H1 (cell line): Measurements from ENCODE around the gene HOXA6. TPM values are rescaled to one million over a fixed set of nuclear protein-coding genes. Genes with fewer than 3 reads are reported as not detected.
A peak's percentile ranks its signal among the peaks of the same experiment; 100 is the strongest.

Experiments
- CTCF ChIA-PET: fragments of 300-600 bp; sonication (Branson Sonifier 250); formaldehyde crosslinking; loops from one replicate; lab custom pipeline; 2021; ENCODE audit not compliant: partially characterized antibody; lab: Charles Lee
- POLR2A ChIA-PET: fragments of 300-600 bp; sonication (Branson Sonifier 250); formaldehyde crosslinking; loops from one replicate; lab custom pipeline; 2021; ENCODE audit warnings: inconsistent platforms; ENCODE audit not compliant: partially characterized antibody; lab: Charles Lee
- DNase-seq, 2 experiments: peaks; one replicate each; pipeline versions ENCODE4 v3.0.0 to v3.0.0-alpha.2; 2010 to 2022; ENCODE audit warnings: low spot score in 2 of 2, low read depth in 1 of 2, mixed read lengths in 1 of 2
- FAIRE-seq: peaks from 2 replicates; lab custom pipeline; 2011; peaks lifted over from hg19 to GRCh38; lab: Jason Lieb, UNC
- H2AFZ ChIP-seq: 2 replicates; pipeline ENCODE4 v1.8.1; 2012; ENCODE audit warnings: low read length, inconsistent platforms
- H2AK5ac ChIP-seq: 2 replicates; pipeline ENCODE4 v1.6.1; 2013; ENCODE audit warnings: low read depth, low read length
- H2BK120ac ChIP-seq: replicated peaks from 2 replicates; pipeline ENCODE3; 2013; ENCODE audit warnings: low read depth, low read length, inconsistent platforms
- H2BK12ac ChIP-seq: 2 replicates; pipeline ENCODE4 v1.6.1; 2013; ENCODE audit warnings: low read depth, low read length
- H2BK15ac ChIP-seq: 2 replicates; pipeline ENCODE4 v1.6.1; 2013; ENCODE audit warnings: low read length
- H2BK20ac ChIP-seq: 2 replicates; pipeline ENCODE4 v1.6.1; 2013; ENCODE audit warnings: low read length
- H2BK5ac ChIP-seq: 2 replicates; pipeline ENCODE4 v1.6.1; 2013; ENCODE audit warnings: low read depth, low read length
- H3K14ac ChIP-seq: 2 replicates; pipeline ENCODE4 v1.6.1; 2013; ENCODE audit warnings: inconsistent platforms; ENCODE audit not compliant: insufficient read length
- H3K18ac ChIP-seq: 2 replicates; pipeline ENCODE4 v1.6.1; 2013; ENCODE audit warnings: low read length; ENCODE audit errors: extremely low read depth
- H3K23ac ChIP-seq: 2 replicates; pipeline ENCODE4 v1.6.1; 2013; ENCODE audit warnings: inconsistent platforms; ENCODE audit not compliant: insufficient read length
- H3K23me2 ChIP-seq: 2 replicates; pipeline ENCODE4 v1.6.1; 2013; ENCODE audit warnings: low read depth, low read length
- H3K27ac ChIP-seq: 2 replicates; pipeline ENCODE4 v1.6.1; 2011; ENCODE audit warnings: low read depth, low read length, inconsistent platforms
- H3K27me3 ChIP-seq, 4 experiments: replicated peaks in 1 of 4; 1 replicate in 1 of 4; 2 replicates in 3 of 4; pipeline versions ENCODE4 v1.6.1 to v1.8.1; 2011 to 2013; ENCODE audit warnings: low read length in 3 of 4, mild to moderate bottlenecking in 3 of 4, inconsistent platforms in 2 of 4, mixed read lengths in 2 of 4, moderate library complexity in 1 of 4; ENCODE audit not compliant: control insufficient read depth in 3 of 4, insufficient read depth in 3 of 4; ENCODE audit errors: extremely low read depth in 1 of 4
- H3K36me3 ChIP-seq, 4 experiments: 2 replicates each; pipeline versions ENCODE4 v1.6.1 to v1.8.1; 2011 to 2013; ENCODE audit warnings: mild to moderate bottlenecking in 4 of 4, low read length in 3 of 4, moderate library complexity in 2 of 4, control low read depth in 1 of 4, inconsistent platforms in 1 of 4; ENCODE audit not compliant: insufficient read depth in 4 of 4, control insufficient read depth in 2 of 4
- H3K4ac ChIP-seq: replicated peaks from 2 replicates; pipeline ENCODE3; 2013; ENCODE audit warnings: low read length, low read depth, mixed read lengths, inconsistent platforms; ENCODE audit not compliant: insufficient read length
- H3K4me1 ChIP-seq, 4 experiments: replicated peaks in 1 of 4; 1 replicate in 1 of 4; 2 replicates in 3 of 4; pipeline versions ENCODE4 v1.6.1 to v1.8.1; 2011 to 2013; ENCODE audit warnings: low read length in 3 of 4, inconsistent platforms in 2 of 4, mixed read lengths in 1 of 4; ENCODE audit not compliant: insufficient read depth in 4 of 4, control insufficient read depth in 3 of 4
- H3K4me2 ChIP-seq, 2 experiments: 2 replicates each; pipeline versions ENCODE4 v1.6.1 to v1.8.1; 2011 to 2013; ENCODE audit warnings: low read depth in 2 of 2, low read length in 2 of 2, control low read depth in 1 of 2, inconsistent platforms in 1 of 2, mild to moderate bottlenecking in 1 of 2; ENCODE audit not compliant: insufficient read depth in 1 of 2
- H3K4me3 ChIP-seq, 4 experiments: fragments of 200-600, 300-600 bp in 1 of 4; sonication (generic), shearing (Covaris generic), sonication (Bioruptor Twin) in 1 of 4; 2 replicates each; pipeline versions ENCODE4 v1.5.1 to v1.8.1; 2011 to 2016; ENCODE audit warnings: low read length in 4 of 4, low read depth in 3 of 4, control low read depth in 2 of 4, inconsistent platforms in 2 of 4, mild to moderate bottlenecking in 2 of 4, mixed read lengths in 1 of 4, moderate library complexity in 1 of 4; ENCODE audit not compliant: insufficient read depth in 2 of 4; ENCODE audit errors: extremely low read depth in 1 of 4
- H3K56ac ChIP-seq: replicated peaks from 2 replicates; pipeline ENCODE3; 2013; ENCODE audit warnings: low read depth, mild to moderate bottlenecking, mixed read lengths, low read length, inconsistent platforms; ENCODE audit not compliant: insufficient read length
- H3K79me1 ChIP-seq: 2 replicates; pipeline ENCODE4 v1.6.1; 2013; ENCODE audit warnings: low read depth, low read length, control low read depth
- H3K79me2 ChIP-seq, 2 experiments: 2 replicates each; pipeline versions ENCODE4 v1.6.1 to v1.8.1; 2012 to 2013; ENCODE audit warnings: low read length in 2 of 2, mild to moderate bottlenecking in 2 of 2, inconsistent platforms in 1 of 2; ENCODE audit not compliant: insufficient read depth in 2 of 2, control insufficient read depth in 1 of 2
- H3K9ac ChIP-seq, 4 experiments: replicated peaks in 1 of 4; 1 replicate in 1 of 4; 2 replicates in 3 of 4; pipeline versions ENCODE4 v1.6.1 to v1.8.1; 2011 to 2013; ENCODE audit warnings: low read depth in 3 of 4, low read length in 3 of 4, control low read depth in 2 of 4, mild to moderate bottlenecking in 2 of 4, moderate library complexity in 2 of 4, inconsistent platforms in 1 of 4; ENCODE audit errors: extremely low read depth in 1 of 4
- H3K9me3 ChIP-seq, 2 experiments: 2 replicates each; pipeline versions ENCODE4 v1.6.1 to v1.8.1; 2012 to 2013; ENCODE audit warnings: mild to moderate bottlenecking in 2 of 2, moderate library complexity in 2 of 2, control low read depth in 1 of 2, inconsistent platforms in 1 of 2, low read depth in 1 of 2, low read length in 1 of 2, mixed read lengths in 1 of 2; ENCODE audit not compliant: insufficient read depth in 2 of 2
- H4K20me1 ChIP-seq, 2 experiments: replicated peaks in 1 of 2; 2 replicates each; pipeline versions ENCODE3 to v1.8.1; 2011 to 2013; ENCODE audit warnings: inconsistent platforms in 2 of 2, low read length in 2 of 2, mild to moderate bottlenecking in 1 of 2; ENCODE audit not compliant: insufficient read depth in 2 of 2, control insufficient read depth in 1 of 2
- H4K5ac ChIP-seq: 2 replicates; pipeline ENCODE4 v1.6.1; 2013; ENCODE audit warnings: low read length, low read depth, mixed read lengths, inconsistent platforms; ENCODE audit not compliant: insufficient read length
- H4K8ac ChIP-seq: 2 replicates; pipeline ENCODE4 v1.8.0; 2013; ENCODE audit warnings: mild to moderate bottlenecking, moderate library complexity, low read length, inconsistent platforms; ENCODE audit not compliant: insufficient read depth; ENCODE audit errors: extremely low read depth
- H4K91ac ChIP-seq: replicated peaks from 2 replicates; pipeline ENCODE3; 2013; ENCODE audit warnings: low read length, mixed read lengths, inconsistent platforms; ENCODE audit not compliant: insufficient read length
- CTBP2 ChIP-seq: IDR thresholded peaks from 2 replicates; pipeline ENCODE4 v1.7.0; 2011; ENCODE audit warnings: borderline replicate concordance, mild to moderate bottlenecking, moderate library complexity, mixed read lengths, low read length; ENCODE audit not compliant: insufficient read depth, insufficient read length
- EZH2 ChIP-seq: fragments of 200-600 bp; sonication (generic); IDR thresholded peaks from 2 replicates; pipeline ENCODE4 v1.7.1; 2012; ENCODE audit warnings: low read depth, mild to moderate bottlenecking, moderate library complexity, low read length, inconsistent platforms; ENCODE audit not compliant: severe bottlenecking
- JUN ChIP-seq: IDR thresholded peaks from 2 replicates; pipeline ENCODE4 v1.6.1; 2011; ENCODE audit warnings: low read depth, mild to moderate bottlenecking, improper control_type of control experiment, low read length
- RNF2 ChIP-seq: fragments of 200-900, 300-1000 bp; sonication (generic); IDR thresholded peaks from 2 replicates; pipeline ENCODE4 v1.7.1; 2016; ENCODE audit warnings: borderline replicate concordance, low read depth, mild to moderate bottlenecking, antibody characterized with exemption, low read length; ENCODE audit not compliant: poor library complexity, severe bottlenecking; ENCODE audit errors: missing control alignments
- SUZ12 ChIP-seq: fragments of 200-600 bp; sonication (generic); IDR thresholded peaks from 2 replicates; pipeline ENCODE4 v1.6.1; 2012; ENCODE audit warnings: mild to moderate bottlenecking, inconsistent platforms, low read length, moderate library complexity, mixed read lengths
- WGBS, 2 experiments: shearing (Covaris generic) in 1 of 2; methylation state at CpG; one replicate each; pipeline versions ENCODE4 v1.1.6 to v1.1.7; 2013 to 2015; ENCODE audit warnings: low lambda C conversion rate in 2 of 2, mixed read lengths in 2 of 2, inconsistent platforms in 1 of 2, low coverage in 1 of 2, missing lambda C conversion rate in 1 of 2; ENCODE audit not compliant: insufficient replicate concordance in 2 of 2, insufficient coverage in 1 of 2, insufficient read length in 1 of 2; ENCODE audit errors: extremely low coverage in 1 of 2, missing lambda C conversion rate in 1 of 2; 5-methylcytosine and 5-hydroxymethylcytosine counted together
- polyA plus RNA-seq, 7 experiments: library from polyadenylated mRNA; depleted of rRNA in 3 of 7; stranded (reverse) in 5 of 7; unstranded in 2 of 7; fragments of >200 nt in 5 of 7; fragments of 200-250 nt in 2 of 7; gene quantifications; 1 replicate in 5 of 7; 2 replicates in 1 of 7; 4 replicates in 1 of 7; pipeline versions ENCODE4 v1.2.1 to v1.2.3, GENCODE V29; 2011 to 2013; ENCODE audit warnings: missing spikeins in 2 of 7, mixed read lengths in 2 of 7
- total RNA-seq: library from RNA; stranded (reverse); fragmentation: NEBNext Ultra II Directional; extraction: Animal tissue kit (Norgen Biotek cat#: 25700); gene quantifications from 2 replicates; pipeline ENCODE4 v1.2.1, GENCODE V29; 2021
- TF ChIP-seq, protein P1 (sequence below), 3 experiments: IDR thresholded peaks; 1 replicate in 2 of 3; 2 replicates in 1 of 3; pipeline versions ENCODE4 v1.5.1 to v1.6.1; 2011; ENCODE audit warnings: low read length in 3 of 3, mild to moderate bottlenecking in 3 of 3, inconsistent platforms in 2 of 3, low read depth in 1 of 3, moderate library complexity in 1 of 3; ENCODE audit not compliant: insufficient read depth in 1 of 3; ENCODE audit errors: control extremely low read depth in 1 of 3

HOXA6 gene
- total and polyA plus RNA-seq, 2 of the 8 experiments (the other 6 are each of a cell fraction or from before 2014, with no cell fraction given): not detected

DNA sequence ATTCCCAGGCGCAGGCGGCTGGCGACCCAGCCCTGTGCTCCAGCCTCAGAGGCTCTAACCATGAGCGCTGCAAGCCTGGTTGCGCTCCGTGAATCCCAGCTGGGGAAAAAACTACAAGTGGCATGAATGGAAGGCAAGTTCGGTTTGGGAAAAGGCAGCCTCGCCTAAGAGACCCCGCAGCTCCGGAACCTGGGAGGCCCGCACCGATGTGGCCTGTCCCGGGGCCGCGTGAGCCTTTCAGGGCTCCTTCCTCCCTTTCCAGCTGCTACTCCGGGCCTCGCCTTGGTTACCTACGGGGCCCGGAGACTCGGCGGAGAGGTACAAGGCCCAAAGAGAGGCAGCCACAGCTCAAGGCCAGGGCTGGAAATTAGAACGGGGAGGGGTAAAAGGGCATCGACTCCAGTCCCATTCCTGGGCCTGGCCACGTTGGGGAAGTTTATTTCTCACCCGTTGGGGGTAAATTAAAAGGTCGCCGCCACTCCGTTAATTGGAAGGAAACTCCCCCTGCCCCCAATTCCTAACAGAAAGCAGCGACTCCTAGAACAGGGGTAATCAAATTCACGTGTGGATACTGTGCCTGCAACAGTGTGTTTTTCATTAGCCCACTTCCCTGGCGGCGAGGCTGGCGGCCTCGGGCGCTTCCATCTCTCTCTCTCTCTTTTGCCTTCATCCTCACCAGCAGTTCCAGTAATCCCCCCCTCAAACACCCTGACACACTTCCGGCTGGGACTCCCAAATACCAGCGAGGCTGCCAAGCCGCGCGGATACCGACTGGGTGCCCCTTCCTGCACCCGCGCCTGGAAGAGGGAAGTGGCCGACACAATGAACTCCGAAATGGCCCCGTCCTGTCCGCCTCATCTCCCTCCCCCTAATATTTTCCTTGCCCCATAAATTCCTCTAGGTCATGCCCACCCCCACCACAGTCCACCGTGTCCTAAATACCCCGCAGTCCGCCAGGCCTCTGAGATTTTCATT is 19.2 kb upstream of the HOXA6 start:
- Histone ChIP-seq H2BK120ac (no peak overlapping the region), H3K36me3 (peaks cover 0 to 12% (median 0%) of the 10 kb centered on the region in 4 experiments; a peak in 1 of 8 replicates), H2BK20ac (no peak overlapping the region), H2BK12ac (no peak overlapping the region), H3K4me3 (no peak overlapping the region), H3K27me3 (peaks cover 95 to 100% (median 99%) of the 10 kb centered on the region in 4 experiments), H4K5ac (no peak overlapping the region), H3K79me1 (no peaks in the 10 kb centered on the region), H2BK15ac (no peak overlapping the region), H3K4ac (no peak overlapping the region), H3K23me2 (no peaks in the 10 kb centered on the region), H4K8ac (no peak overlapping the region), H2AK5ac (no peak overlapping the region), H3K27ac (no peak overlapping the region), H2AFZ (no peak overlapping the region), H4K91ac (no peak overlapping the region), H3K4me2 (no peak overlapping the region), H3K9ac (no peak overlapping the region), H2BK5ac (no peak overlapping the region), H3K4me1 (no peaks in the 10 kb centered on the region; a peak in 3 of 7 replicates), H3K9me3 (peaks cover 0 to 6% of the 10 kb centered on the region in 2 experiments; a peak in 1 of 4 replicates), H4K20me1 (peaks cover 21 to 38% of the 10 kb centered on the region in 2 experiments), H3K79me2 (no peaks in the 10 kb centered on the region), H3K56ac (no peak overlapping the region), H3K14ac (no peak overlapping the region), H3K23ac (no peak overlapping the region), H3K18ac (no peak overlapping the region)
- FAIRE-seq (no peak), DNase-seq (no peak)
- 13% methylated on average over 50 of the region's 50 CpGs; no CpG with 5 or more reads in 1 of the 2 experiments for WGBS, 2 experiments
- peak; percentile 74 for TF ChIP-seq RNF2
- TF ChIP-seq, protein P1, sequence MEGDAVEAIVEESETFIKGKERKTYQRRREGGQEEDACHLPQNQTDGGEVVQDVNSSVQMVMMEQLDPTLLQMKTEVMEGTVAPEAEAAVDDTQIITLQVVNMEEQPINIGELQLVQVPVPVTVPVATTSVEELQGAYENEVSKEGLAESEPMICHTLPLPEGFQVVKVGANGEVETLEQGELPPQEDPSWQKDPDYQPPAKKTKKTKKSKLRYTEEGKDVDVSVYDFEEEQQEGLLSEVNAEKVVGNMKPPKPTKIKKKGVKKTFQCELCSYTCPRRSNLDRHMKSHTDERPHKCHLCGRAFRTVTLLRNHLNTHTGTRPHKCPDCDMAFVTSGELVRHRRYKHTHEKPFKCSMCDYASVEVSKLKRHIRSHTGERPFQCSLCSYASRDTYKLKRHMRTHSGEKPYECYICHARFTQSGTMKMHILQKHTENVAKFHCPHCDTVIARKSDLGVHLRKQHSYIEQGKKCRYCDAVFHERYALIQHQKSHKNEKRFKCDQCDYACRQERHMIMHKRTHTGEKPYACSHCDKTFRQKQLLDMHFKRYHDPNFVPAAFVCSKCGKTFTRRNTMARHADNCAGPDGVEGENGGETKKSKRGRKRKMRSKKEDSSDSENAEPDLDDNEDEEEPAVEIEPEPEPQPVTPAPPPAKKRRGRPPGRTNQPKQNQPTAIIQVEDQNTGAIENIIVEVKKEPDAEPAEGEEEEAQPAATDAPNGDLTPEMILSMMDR (IDR thresholded peaks at IDR 0.05; ENCODE audit: control extremely low read depth in 1 of 3, insufficient read depth in 1 of 3, low read depth in 1 of 3, low read length in 3 of 3): no peak
- no peak for TF ChIP-seq JUN
- peak; percentile 65 for TF ChIP-seq CTBP2
- TF ChIP-seq EZH2: peak; percentile 98
- peak; percentile 98 for TF ChIP-seq SUZ12
- ChIA-PET CTCF (interaction anchor here (1.1 to 5.2 kb wide), 8 partner anchors 9 to 24 kb away, joined by 3 to 29 read pairs (median 7); partner anchors contain the start of genes HOXA3 and HOXA5), POLR2A (interaction anchor here (1.5 kb wide), 1 partner anchor 10 kb away, joined by 4 read pairs; the partner anchor contains the start of gene HOXA7)
